ENCODE results near the gene ZNF23.

ZNF23 gene

GRCh38 chr16:71426069-71426879 lies 35.8 kb downstream of the ZNF23 start:
- DNase-seq: no peak

GRCh38 chr16:71425746-71426068 lies 36.3 kb downstream of the ZNF23 start:
- no peak for DNase-seq

DNA sequence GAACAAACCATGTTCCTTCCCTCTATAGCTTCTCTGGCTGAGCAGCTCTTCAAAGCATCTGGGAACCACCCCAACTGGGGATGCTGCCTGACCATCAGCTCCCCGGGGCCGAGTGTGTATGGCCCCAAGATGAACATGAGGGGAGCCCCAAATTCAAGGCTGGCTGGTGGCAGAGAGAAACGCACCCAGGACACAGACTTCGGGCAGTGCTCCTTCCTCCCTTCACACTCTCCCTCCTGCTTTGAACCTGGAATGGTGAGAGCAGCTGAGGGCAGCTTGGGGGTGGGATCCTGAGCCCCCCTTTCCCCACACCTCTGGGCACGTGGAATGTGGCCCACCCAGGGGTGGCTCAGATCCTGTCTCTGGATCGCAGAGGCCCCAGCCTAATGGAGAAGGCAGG lies 37.4 kb downstream of the ZNF23 start:
- no peak for DNase-seq

DNA sequence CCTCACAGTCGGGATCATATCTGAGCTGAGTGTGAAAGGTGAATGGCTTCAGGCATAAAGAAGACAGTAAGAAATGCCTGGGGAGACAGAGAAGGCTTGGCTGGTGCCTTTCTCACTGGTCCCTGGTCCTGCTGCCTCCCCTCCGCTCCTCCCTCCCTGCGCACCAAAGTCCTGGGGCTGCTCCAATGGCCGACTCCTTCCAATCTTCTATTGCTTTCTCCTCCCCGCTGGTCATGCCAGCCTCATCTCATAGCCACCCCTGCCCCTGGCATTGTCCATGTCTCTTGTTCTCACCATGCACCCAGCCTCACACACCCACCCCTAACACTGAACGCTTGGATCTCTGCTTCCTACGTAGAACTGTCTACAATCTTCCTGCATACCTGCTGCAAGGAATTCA lies 38.2 kb downstream of the ZNF23 start:
- DNase-seq: no peak

GRCh38 chr16:71423016-71423415 lies 39.0 kb downstream of the ZNF23 start:
- DNase-seq: no peak

GRCh38 chr16:71421911-71422310 lies 40.1 kb downstream of the ZNF23 start:
- DNase-seq: peak; percentile 9 to 28

DNA sequence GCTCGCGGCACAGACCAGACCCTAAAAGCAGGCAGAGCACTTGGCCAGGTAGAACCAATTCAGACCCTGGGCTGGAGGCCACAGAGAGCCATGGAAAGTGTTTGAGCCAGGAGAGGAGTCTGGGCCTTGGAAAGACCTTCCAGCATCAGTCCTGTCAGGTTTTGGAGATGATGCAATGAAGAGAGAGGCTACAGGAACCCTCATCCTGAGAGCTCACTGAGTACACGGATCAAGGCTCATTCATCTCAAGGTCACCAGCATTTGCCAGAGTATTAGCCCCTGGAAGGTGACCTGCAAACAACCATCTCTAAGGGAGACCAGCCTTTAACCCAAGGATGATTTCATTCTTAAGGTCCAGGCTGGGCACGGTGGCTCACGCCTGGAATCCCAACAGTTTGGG lies 48.0 kb downstream of the ZNF23 start:
- DNase-seq: no peak

DNA sequence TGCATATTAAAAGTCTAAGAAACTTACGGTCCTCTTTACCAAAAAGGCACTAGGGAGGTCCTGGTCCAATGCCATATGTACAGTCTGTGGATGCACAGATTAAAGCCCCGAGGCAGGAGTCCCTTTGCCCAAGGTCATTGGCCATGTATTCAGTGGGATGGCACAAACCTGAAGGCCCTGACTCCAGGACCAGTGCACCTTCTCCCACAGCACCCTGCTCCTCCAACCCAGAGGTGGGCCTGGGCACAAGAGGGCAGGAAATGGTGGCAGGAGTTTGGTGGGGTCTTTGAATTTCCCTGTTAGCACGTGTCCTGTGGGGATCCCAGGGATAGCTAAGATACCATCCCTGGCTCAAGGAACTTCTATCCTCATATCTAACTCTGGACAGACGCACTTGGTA lies 48.7 kb downstream of the ZNF23 start:
- no peak for DNase-seq

DNA sequence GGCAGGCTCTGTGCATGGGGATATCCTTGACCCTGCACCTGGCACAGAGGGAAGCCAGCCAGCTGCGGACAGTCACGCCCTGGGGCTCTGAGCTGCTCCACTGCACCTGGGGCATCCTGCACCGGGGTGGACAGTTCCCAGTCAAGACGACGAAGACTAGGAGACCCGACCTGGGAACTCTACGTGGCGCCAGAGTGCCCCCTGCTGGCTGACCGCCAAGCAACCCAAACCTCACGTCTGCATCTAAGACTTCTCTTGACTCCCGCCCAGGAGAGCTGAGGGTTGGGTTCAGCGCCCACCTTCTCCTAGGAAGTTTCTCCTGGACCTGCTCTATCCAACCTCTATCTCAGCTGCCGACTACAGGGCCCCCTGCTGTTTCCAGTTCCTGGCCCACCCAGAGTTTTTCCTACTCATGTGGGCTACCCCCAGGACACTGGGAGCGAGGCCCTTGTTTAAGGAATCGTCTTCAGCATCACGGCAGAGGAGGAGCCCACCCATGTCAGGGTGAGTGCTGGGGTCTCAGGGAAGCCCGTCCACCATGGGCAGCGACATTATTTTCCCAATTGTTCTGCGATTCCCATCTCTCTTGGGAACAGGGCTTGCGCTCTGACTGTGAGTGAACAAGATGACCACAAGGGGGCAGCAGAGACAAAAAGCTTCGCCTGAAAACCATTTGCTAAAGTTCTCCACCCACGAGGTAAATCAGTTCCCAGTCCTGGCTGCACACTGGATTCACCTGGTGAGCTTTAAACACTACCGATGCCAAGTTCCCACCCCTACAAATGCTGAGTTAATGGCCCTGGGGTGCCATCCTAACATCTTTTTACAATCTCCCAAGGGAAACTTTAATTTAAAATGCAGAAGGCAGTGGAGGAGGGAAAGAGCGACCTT lies 49.5 kb downstream of the ZNF23 start:
- DNase-seq: peak; percentile 49 to 89

GRCh38 chr16:71410146-71410545 lies 51.9 kb downstream of the ZNF23 start:
- DNase-seq: no peak

GRCh38 chr16:71409011-71409775 lies 52.9 kb downstream of the ZNF23 start:
- no peak for DNase-seq

- no peak for DNase-seq
Measured at GRCh38 chr16:71408536-71408935, 53.5 kb downstream of the ZNF23 start.

- no peak for DNase-seq
Measured at GRCh38 chr16:71407731-71408130, 54.3 kb downstream of the ZNF23 start.

DNA sequence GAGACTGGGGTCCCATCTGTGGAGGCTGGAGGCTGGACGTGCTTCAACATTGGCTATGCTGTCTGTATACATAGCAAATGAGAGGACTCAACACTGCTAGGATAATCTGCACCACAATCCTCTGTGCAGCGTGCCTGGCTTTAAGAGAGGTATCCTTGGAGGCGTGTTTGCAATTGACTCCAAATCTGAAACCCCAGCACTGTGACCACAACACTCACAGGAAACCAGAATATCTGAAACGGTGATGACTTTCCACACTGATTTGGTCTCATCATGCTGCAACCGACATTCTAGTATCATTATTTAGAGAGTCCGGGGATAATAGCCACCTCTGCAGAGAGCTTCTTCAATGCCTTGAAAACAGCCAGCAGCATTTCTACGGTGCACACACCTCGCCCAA lies 55.3 kb downstream of the ZNF23 start:
- DNase-seq: no peak

DNA sequence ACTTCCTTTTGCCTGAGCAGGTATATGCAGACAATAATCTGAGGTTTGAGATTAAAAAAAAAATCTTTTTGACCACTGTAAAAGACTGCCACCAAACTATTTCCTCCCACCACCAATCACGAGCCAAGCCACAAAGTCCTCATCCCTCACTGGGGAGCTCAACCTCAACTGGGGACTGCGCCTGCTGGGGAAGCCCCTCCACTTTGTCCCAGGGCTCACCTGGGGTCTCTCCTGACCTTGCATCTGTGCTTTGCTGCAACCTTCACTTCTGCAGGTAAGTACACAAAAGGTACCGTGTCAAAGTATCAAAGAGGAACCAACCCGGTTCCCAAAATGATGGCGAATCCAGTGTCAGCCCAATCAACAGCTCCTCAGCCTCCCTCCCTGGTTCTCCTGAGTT lies 55.7 kb downstream of the ZNF23 start:
- DNase-seq: no peak

GRCh38 chr16:71404364-71404763 lies 57.7 kb downstream of the ZNF23 start:
- DNase-seq: no peak

DNA sequence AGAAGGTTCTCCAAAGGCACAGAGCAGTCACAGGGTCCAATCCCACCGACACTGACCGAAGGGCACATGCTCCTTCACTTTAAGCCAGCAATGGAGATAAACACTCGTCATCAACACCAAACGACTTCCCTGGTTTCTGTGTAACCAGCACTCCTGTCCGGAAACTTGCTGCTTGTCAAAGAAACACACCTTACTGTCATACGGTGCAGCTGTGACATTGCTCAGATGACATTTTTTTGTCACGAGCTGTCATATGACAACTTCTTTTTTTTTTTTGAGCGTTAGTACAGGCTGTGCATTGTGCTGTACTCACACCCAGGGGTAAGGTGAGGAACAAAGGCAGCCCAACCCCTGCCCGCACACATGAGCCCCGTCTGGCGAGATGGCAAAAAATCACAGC lies 59.4 kb downstream of the ZNF23 start:
- DNase-seq: no peak

DNA sequence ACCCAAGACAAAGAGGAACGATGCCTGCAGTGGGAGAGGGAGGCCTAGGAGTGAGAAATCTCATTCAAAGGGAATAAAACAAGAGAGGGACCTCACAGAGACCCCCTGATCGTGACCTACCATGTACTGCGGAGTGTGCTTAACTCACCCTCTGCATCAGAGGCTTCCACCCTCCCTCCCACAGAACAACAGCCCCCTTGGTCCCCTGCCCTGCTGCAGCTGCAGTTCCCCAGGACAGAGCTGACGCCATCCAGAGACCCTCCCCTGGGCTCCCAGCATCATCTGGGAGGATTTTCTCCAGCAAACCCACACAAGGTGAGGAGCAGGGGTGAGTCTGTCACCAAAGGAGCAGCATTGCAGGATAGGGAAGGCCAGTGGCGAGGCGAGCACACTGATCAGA lies 60.0 kb downstream of the ZNF23 start:
- no peak for DNase-seq

DNA sequence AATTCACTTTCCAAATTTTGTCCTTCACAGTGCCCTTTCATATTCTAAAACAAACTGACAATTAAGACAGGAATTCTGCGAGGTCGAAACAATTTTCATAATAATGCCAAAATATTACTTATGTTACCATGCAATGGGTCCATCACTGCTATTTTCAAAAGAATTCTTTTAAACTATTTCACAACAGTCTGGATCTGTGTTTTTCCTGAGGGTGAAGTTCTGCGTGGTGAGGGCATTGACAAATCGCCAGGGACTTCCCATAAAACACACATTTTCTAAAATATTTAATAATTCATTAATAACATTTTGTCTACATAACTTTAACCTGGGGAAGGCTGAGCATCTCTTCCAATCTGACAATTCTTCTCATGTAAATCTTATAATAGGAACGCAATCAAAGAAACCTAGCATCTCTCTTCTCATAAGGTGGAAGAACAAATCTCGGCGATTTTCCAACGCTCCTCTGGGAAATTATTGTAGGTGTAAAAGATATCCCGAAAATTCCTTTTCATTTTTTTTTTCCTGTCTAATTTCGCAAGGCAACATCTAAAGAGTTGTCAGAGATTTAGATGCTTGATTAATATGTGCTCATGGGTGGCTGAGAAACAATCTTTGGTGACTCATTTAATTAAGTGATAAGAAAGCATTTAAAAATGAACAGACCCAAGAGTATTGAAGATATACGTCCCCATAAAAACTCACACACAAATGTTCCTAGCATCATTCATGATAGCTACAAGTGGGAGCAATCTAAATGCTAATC lies 62.1 kb downstream of the ZNF23 start:
- DNase-seq: no peak
